Uterus (tissue), 4 donors: ENCODE measurements around the gene LHPP. TPM values are rescaled to one million over a fixed set of nuclear protein-coding genes. Genes with fewer than 3 reads are reported as not detected.
"Not testable (repeated sequence)": the region's sequence is repeated elsewhere in the genome, so short reads cannot be mapped to it uniquely, and the experiment has no call there.

ENCODE experiments used
- DNase-seq, 2 donors: peaks; one replicate each; pipeline ENCODE4 v3.0.0-alpha.2; 2019 to 2020
- H3K27ac ChIP-seq, 2 donors: fragments of 200-600 bp; sonication (generic); 1 replicate in 1 of 2; 2 replicates in 1 of 2; pipeline ENCODE4 v1.5.1; 2016 to 2018
- H3K27me3 ChIP-seq, 2 donors: fragments of 200-600 bp; sonication (generic); one replicate each; pipeline ENCODE4 v1.5.1; 2018 to 2019; ENCODE audit warnings: control low read depth in 1 of 2
- H3K36me3 ChIP-seq, 2 donors: fragments of 200-600 bp; sonication (generic); one replicate each; pipeline ENCODE4 v1.5.1; 2019; ENCODE audit warnings: control low read depth in 1 of 2
- H3K4me1 ChIP-seq, 2 donors: fragments of 200-600 bp; sonication (generic); one replicate each; pipeline ENCODE4 v1.5.1; 2018 to 2019; ENCODE audit warnings: control low read depth in 1 of 2
- H3K4me3 ChIP-seq, 2 donors: fragments of 200-600 bp; sonication (generic); 1 replicate in 1 of 2; 2 replicates in 1 of 2; pipeline ENCODE4 v1.5.1; 2018 to 2019; ENCODE audit warnings: mild to moderate bottlenecking in 1 of 2
- H3K9me3 ChIP-seq, 2 donors: fragments of 200-600 bp; sonication (generic); one replicate each; pipeline ENCODE4 v1.5.1; 2019; ENCODE audit warnings: control low read depth in 1 of 2
- POLR2A ChIP-seq, 2 donors: fragments of 450-650 bp; IDR thresholded peaks; one replicate each; pipeline ENCODE4 v1.6.1; 2016; ENCODE audit warnings: antibody characterized with exemption in 2 of 2, mild to moderate bottlenecking in 1 of 2, moderate library complexity in 1 of 2
- intact Hi-C: fragments of 100-400 bp; cut with DNase I; formaldehyde crosslinking; loops from one replicate; pipeline ENCODE4 v1.15.1; 2023; ENCODE audit warnings: low total_unique reads
- total RNA-seq, 4 donors: library from RNA; depleted of rRNA in 3 of 4; stranded (reverse); fragments of >200 nt in 3 of 4; gene quantifications; one replicate each; pipeline versions ENCODE4 v1.1.0 to v1.2.4, GENCODE V29; 2014 to 2023
- TF ChIP-seq, protein P1 (sequence below), 4 experiments: fragments of 200-600 bp in 2 of 4; fragments of 450-650 bp in 2 of 4; sonication (generic) in 2 of 4; IDR thresholded peaks; one replicate each; pipeline ENCODE4 v1.5.1; 2016 to 2019; ENCODE audit warnings: antibody characterized with exemption in 4 of 4, mild to moderate bottlenecking in 2 of 4, moderate library complexity in 1 of 4
- donor health status: DM: yes; HTN: yes; CAD: no.

Gene LHPP
- total RNA-seq, 4 donors from 2014 or later, result 0.51 to 23.2 (median 15.3) TPM; not detected in 1

DNA sequence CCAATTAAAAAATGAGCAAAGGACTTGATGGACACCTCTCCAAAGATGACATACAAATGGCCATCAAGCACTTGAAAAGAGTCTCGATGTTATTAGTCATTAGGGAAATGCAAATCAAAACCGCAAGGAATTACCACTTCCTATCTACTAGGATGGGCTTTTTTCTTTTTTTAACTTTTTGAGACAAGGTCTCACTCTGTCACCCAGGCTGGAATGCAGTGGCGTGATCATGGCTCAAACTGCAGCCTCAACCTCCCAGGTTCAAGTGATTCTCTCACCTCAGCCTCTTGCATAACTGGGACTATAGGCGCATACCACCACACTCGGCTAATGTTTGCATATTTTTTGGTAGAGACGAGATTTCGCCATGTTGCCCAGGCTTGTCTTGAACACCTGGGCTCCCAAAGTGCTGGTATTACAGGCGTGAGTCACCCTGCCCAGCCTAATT lies 25.4 kb upstream of the LHPP start:
- TF ChIP-seq, protein P1, sequence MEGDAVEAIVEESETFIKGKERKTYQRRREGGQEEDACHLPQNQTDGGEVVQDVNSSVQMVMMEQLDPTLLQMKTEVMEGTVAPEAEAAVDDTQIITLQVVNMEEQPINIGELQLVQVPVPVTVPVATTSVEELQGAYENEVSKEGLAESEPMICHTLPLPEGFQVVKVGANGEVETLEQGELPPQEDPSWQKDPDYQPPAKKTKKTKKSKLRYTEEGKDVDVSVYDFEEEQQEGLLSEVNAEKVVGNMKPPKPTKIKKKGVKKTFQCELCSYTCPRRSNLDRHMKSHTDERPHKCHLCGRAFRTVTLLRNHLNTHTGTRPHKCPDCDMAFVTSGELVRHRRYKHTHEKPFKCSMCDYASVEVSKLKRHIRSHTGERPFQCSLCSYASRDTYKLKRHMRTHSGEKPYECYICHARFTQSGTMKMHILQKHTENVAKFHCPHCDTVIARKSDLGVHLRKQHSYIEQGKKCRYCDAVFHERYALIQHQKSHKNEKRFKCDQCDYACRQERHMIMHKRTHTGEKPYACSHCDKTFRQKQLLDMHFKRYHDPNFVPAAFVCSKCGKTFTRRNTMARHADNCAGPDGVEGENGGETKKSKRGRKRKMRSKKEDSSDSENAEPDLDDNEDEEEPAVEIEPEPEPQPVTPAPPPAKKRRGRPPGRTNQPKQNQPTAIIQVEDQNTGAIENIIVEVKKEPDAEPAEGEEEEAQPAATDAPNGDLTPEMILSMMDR (IDR thresholded peaks at IDR 0.05), result no peak
- TF ChIP-seq POLR2A (IDR thresholded peaks at IDR 0.05), result no peak
- DNase-seq, result no peak
- intact Hi-C loops, result no loop called here

DNA sequence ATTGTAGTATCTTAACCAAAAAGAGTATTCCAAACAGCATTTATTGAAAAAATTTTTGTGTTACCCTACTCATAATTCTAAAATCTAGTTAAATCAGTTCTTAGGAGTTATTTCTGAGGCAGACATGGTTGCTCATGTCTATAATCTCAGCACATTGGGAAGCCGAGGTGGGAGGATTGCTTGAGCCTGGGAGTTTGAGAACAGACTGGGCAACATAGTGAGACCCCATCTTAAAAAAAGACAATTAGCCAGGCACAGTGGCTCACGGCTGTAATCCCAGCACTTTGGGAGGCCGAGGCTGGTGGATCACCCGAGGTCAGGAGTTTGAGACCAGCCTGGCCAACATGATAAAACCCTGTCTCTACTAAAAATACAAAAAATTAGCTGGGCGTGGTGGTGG lies 19.9 kb upstream of the LHPP start:
- H3K27ac ChIP-seq, DNase-seq, H3K4me3 ChIP-seq, H3K9me3 ChIP-seq, H3K4me1 ChIP-seq, H3K27me3 ChIP-seq, H3K36me3 ChIP-seq, intact Hi-C loops: not testable (repeated sequence)

More for the DNA sequence above, 25.4 kb upstream of the LHPP start:
- Histone ChIP-seq H3K27me3 (no peaks in the 10 kb centered on the region), H3K4me1 (no peaks in the 10 kb centered on the region), H3K9me3 (no peaks in the 10 kb centered on the region), H3K36me3 (no peaks in the 10 kb centered on the region), H3K4me3 (no peak overlapping the region), H3K27ac (no peak overlapping the region)

DNA sequence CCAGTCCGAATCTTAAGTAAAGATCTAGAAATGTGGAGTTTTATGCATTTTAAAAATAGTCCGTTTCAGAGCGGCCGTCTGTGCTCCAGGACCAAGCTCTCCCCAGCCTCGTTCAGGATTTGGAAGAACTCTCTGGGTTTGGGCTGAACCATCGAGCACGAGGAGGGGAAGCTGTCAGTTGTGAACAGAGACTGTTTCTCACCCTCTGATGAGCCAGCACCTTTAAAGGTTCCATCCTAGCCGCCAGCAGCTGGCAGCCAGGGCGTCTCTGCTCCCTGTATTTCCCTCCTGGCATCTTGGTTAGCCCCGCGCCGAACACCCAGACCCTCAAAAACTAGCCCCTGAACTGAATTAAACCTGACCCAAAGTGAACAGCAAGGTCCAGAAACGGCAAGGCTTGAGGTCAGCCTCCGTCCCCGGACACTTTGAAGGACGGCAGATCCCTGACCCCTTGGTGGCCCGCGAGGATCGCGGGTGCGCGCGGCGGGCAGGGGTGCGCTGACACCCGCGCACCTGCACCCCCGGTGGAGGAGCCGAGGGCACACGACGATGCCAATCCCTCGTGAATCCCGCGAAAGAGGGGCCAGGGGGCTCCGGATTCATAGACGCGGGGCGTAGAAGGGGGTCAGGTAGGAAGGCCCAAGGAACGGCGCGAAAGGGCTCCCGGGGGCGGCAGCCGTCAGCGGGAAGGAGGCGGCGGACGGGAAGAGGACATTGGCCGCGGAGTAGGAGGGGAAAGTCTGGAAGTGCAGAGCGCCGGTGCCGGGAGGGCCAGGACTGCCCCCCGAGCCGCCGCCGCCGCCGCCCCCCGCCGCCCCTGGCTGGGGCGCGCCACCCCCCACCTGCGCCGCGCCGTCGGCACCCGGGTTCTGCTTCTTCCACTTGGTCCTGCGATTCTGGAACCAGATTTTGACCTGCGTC lies 14.5 kb upstream of the LHPP start:
- TF ChIP-seq, protein P1 (IDR thresholded peaks at IDR 0.05), result no peak
- TF ChIP-seq POLR2A (IDR thresholded peaks at IDR 0.05), result no peak
- Histone ChIP-seq H3K27me3 (peaks cover 4 to 34% of the 10 kb centered on the region in 2 donors), H3K4me3 (no peak overlapping the region), H3K27ac (no peak overlapping the region), H3K9me3 (no peaks in the 10 kb centered on the region), H3K4me1 (peaks cover 0 to 18% of the 10 kb centered on the region in 2 donors), H3K36me3 (no peaks in the 10 kb centered on the region)
- intact Hi-C loops, result no loop called here
- no peak for DNase-seq

DNA sequence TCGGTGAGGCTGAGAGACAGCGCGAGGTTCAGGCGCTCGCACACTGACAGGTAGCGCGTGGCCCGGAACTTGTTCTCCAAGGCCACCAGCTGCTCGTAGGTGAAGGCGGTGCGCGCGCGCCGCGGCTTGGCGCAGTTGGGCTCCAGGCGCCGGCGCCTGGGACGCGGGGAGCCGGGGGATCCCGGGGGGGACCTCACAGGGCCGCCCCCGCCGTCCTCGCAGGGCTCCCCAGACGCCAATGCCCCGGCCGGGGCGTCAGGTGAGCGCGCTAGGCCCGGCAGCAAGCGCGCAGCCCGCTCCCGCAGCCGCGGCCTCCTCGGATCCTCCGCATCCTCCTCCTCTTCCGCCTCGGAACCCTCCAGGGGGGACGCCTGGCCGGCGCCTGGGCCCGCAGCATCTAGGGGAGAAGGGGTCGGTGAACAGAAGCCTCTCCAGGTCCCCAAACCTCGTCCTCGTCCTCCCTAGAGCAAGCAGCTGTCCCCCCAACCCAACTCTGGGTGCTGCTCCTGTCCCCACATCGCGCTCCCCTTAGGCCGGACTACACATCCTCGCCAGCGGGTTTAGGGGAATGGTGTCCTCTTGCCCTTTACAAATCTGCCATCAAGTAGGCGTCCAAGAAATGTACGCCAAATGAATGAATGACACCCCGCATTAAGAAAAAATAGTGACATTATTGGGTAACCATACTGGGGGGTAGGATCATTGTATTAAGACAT lies 13.7 kb upstream of the LHPP start:
- Histone ChIP-seq H3K27ac (no peak overlapping the region), H3K27me3 (peaks cover 4 to 36% of the 10 kb centered on the region in 2 donors), H3K4me3 (no peak overlapping the region), H3K9me3 (no peaks in the 10 kb centered on the region), H3K4me1 (peaks cover 0 to 18% of the 10 kb centered on the region in 2 donors), H3K36me3 (no peaks in the 10 kb centered on the region)
- no peak for TF ChIP-seq POLR2A (IDR thresholded peaks at IDR 0.05)
- TF ChIP-seq, protein P1 (IDR thresholded peaks at IDR 0.05), result no peak
- no peak for DNase-seq
- intact Hi-C loops, result no loop called here

DNA sequence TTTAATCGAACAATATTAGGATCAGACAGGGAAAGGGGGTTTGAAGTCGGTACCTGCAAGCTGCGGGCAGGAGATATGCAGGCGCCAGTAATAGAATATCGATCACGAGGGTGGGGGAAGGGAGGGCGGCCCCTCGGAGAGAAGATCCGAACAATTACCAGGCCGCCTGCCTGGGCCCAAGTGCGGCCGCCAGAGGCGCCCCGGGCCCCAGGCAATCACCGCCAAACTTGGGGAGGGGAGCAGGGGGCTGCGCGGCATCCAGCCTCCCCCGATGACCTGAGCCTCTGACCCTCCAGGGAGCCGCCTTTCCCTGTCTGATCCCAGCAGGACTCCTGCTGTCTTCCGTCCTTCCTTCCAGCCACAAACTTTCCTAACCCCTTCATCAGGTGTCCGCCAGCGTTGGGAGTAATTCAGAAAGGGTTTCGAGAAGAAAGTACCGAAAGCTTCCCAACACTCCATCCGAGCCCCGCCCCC lies 12.9 kb upstream of the LHPP start:
- no peak for TF ChIP-seq POLR2A (IDR thresholded peaks at IDR 0.05)
- TF ChIP-seq, protein P1 (IDR thresholded peaks at IDR 0.05), result no peak
- DNase-seq, result no peak
- H3K27me3 ChIP-seq, result peaks cover 4 to 36% of the 10 kb centered on the region in 2 donors
- peaks cover 0 to 18% of the 10 kb centered on the region in 2 donors for H3K4me1 ChIP-seq
- H3K36me3 ChIP-seq, result no peaks in the 10 kb centered on the region
- no peak overlapping the region for H3K4me3 ChIP-seq
- H3K9me3 ChIP-seq, result no peaks in the 10 kb centered on the region
- H3K27ac ChIP-seq, result no peak overlapping the region
- intact Hi-C loops, result no loop called here
